Cardiac fibroblast (primary cell): ENCODE results near the gene PLCG2.
A peak's percentile ranks its signal among the peaks of the same experiment; 100 is the strongest.
"Not testable (repeated sequence)": the region's sequence is repeated elsewhere in the genome, so short reads cannot be mapped to it uniquely, and the experiment has no call there.

Source experiments
- DNase-seq, 2 donors: peaks; one replicate each; pipeline versions ENCODE4 v3.0.0 to v3.0.0-alpha.2; 2010; ENCODE audit warnings: low read depth in 2 of 2
- H3K4me3 ChIP-seq, 2 donors: replicated peaks in 1 of 2; 1 replicate in 1 of 2; 2 replicates in 1 of 2; pipeline ENCODE4 v1.5.1; 2011; ENCODE audit warnings: low read depth in 2 of 2, low read length in 2 of 2, mild to moderate bottlenecking in 2 of 2, moderate library complexity in 1 of 2
- CTCF ChIP-seq: IDR thresholded peaks from one replicate; pipeline ENCODE4 v1.5.1; 2011; ENCODE audit warnings: low read depth, mild to moderate bottlenecking, low read length, inconsistent platforms

Gene PLCG2

DNA sequence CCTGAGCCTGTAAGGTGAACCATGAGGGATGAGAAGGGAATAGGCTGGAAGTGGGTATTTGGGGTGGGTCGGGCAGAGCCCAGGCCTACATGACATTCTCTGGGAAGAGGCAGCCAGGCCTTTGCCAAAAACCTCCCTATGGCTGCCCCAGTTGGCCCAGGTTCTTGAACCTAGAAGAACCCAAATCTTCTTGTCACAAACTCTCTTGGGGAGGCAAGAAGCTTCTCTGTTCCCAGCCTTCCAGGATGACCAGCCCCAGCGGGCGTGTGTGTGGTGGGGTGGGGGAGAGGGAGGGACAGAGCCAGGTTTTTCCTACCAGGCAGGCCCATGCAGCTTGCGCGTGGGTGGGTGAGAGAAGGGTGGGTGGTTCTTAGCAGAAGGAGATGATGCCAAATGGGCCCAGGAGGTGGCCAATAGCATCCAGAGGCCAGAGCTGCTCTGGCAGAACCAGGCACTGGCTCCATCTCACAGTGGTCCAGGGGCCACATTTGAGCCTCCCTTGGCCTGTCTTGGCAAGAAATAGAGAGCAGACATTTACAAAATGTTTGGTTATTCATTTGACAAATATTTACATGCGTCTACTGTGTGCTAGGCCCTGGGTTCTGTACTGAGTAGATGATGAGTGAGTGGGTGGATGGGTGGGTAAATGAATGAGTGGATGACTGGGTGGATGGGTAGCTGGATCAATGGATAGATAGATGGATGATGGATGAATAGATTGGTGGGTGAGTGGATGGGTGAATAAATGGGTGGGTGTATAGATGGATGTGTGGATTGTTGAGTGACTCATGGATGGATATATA lies 44.3 kb upstream of the PLCG2 start:
- TF ChIP-seq CTCF = no peak
- no peak for DNase-seq
- H3K4me3 ChIP-seq = no peak overlapping the region

DNA sequence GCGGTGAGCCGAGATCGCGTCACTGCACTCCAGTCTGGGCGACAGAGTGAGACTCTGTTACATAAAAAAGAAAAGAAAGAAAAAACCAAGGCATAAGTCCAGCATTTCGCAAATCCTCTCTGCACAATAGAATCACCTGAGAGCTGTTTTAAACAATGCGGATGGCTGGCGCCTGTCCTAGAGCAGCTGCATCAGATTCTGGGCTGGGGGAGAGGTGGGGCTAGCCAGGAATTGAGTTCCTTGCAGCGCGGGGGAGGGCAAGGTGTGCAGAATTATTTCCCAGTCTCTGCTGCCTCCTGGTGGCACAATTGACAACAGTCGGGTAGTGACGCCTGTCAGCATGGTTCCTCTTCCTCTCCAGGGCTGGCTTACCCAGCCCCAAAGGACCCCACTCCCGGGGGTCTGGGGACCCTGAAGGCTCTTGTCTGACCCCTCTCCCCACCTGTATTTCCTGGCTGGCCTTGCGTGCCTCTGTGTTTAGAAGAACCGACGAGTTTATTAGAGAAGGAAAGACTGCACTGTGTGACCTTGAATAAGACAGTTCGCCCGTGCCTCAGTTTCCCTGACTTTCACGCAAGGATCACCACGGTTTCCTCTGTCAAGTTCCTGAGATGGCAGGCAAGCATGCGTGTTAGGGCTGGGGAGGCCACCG lies 41.1 kb upstream of the PLCG2 start:
- peak; percentile 86 to 92 for DNase-seq
- H3K4me3 ChIP-seq = no peak overlapping the region
- TF ChIP-seq CTCF = peak; percentile 70

DNA sequence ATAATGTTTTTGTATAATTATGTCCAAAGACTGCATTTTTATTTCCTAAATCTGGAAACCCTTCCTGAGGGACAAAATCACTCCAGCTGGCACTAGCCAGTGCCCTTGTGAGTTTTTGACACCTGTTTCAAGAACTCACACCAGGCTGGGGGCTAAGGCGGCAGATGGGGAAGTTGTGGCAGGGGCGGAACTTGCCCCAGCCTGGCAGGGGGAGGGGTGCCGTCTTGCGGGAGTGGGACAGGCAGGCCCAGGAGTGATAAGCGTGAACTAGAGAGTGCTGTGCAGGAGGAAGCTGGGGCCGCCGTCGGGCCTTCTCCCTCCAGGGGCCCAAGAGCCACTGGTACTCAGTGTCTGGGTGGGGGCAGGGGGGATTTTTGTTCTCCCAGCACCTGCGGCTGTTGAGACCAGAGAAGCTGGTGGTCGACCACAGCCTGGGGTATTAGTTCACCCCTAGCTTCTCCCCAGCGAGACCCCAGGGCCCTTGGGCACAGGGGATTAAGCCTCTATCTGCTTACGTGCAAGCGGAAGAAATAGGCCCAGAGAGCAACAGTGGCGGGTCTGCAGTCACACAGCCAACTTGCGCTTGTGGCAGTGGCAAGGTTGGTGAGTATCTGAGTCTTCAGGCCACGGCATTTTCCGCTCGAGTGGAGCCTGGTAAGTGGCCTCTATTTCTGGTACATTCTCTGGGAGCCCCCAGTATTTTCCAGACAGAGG lies 40.2 kb upstream of the PLCG2 start:
- no peak for TF ChIP-seq CTCF
- no peak for DNase-seq
- H3K4me3 ChIP-seq = no peak overlapping the region

- TF ChIP-seq CTCF = no peak
- DNase-seq = no peak
- H3K4me3 ChIP-seq = no peak overlapping the region
Measured at GRCh38 chr16:81739503-81739902, 39.6 kb upstream of the PLCG2 start.

GRCh38 chr16:81740169-81740568 lies 38.9 kb upstream of the PLCG2 start:
- DNase-seq = no peak
- no peak overlapping the region for H3K4me3 ChIP-seq
- TF ChIP-seq CTCF = no peak

DNA sequence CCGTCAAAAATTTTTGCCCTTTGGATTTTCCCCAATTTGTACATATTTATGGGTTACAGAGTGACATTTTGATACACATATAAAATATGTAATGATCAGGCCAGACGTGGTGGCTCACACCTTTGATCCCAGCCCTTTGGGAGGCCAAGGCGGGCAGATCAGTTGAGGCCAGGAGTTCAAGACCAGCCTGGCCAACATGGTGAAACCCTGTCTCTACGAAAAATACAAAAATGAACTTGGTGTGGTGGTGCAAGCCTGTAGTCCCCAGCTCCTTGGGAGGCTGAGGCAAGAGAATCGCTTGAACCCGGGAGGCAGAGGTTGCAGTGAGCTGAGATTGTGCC lies 37.7 kb upstream of the PLCG2 start:
- not testable (repeated sequence) for H3K4me3 ChIP-seq, DNase-seq

GRCh38 chr16:81744385-81744784 lies 34.7 kb upstream of the PLCG2 start:
- H3K4me3 ChIP-seq = no peak overlapping the region
- no peak for TF ChIP-seq CTCF
- no peak for DNase-seq
